Measurements from ENCODE around the gene NFE2L3.

DNA sequence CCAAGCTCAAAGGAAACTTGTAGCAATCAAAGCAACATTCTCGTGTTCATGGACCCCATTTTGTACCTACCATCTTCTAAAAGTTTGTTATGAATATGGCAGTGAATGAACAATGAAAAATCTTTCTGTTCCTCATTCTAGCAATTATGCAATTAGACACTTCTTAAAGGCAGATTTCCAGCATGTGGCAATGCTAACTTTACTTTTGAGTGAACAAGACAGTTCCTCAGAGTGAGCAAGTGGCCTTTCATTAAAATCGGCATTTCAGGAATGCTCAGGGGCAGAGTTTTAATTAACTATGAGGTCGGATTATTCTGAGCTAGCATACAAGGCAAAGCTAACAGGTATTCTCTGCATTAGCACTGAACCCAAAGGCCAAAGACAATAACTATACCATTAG, 48.4 kb upstream of the NFE2L3 start:
- TF ChIP-seq, protein P1, sequence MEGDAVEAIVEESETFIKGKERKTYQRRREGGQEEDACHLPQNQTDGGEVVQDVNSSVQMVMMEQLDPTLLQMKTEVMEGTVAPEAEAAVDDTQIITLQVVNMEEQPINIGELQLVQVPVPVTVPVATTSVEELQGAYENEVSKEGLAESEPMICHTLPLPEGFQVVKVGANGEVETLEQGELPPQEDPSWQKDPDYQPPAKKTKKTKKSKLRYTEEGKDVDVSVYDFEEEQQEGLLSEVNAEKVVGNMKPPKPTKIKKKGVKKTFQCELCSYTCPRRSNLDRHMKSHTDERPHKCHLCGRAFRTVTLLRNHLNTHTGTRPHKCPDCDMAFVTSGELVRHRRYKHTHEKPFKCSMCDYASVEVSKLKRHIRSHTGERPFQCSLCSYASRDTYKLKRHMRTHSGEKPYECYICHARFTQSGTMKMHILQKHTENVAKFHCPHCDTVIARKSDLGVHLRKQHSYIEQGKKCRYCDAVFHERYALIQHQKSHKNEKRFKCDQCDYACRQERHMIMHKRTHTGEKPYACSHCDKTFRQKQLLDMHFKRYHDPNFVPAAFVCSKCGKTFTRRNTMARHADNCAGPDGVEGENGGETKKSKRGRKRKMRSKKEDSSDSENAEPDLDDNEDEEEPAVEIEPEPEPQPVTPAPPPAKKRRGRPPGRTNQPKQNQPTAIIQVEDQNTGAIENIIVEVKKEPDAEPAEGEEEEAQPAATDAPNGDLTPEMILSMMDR (IDR thresholded peaks at IDR 0.05; ENCODE audit: poor library complexity), result no peak
- no peak for TF ChIP-seq EZH2 (IDR thresholded peaks at IDR 0.05; ENCODE audit: borderline replicate concordance)

All from hepatocyte (in vitro differentiated cells).